Ishikawa (cell line): ENCODE data around the gene TRAF4.

Experiments
- CEBPB ChIP-seq: IDR thresholded peaks from 2 replicates; pipeline ENCODE4 v1.6.1; 2012
- EGR1 ChIP-seq: IDR thresholded peaks from 2 replicates; pipeline ENCODE4 v1.6.1; 2012
- EP300 ChIP-seq: IDR thresholded peaks from 2 replicates; pipeline ENCODE4 v1.6.1; 2012; ENCODE audit warnings: borderline replicate concordance
- FOXM1 ChIP-seq: IDR thresholded peaks from 2 replicates; pipeline ENCODE4 v1.6.1; 2012; ENCODE audit warnings: low read depth, borderline replicate concordance
- MAX ChIP-seq: IDR thresholded peaks from 2 replicates; pipeline ENCODE4 v1.6.1; 2012
- NFIC ChIP-seq: IDR thresholded peaks from 2 replicates; pipeline ENCODE4 v1.6.1; 2012
- RAD21 ChIP-seq: IDR thresholded peaks from 2 replicates; pipeline ENCODE4 v1.6.1; 2012; ENCODE audit warnings: low read depth
- REST ChIP-seq: IDR thresholded peaks from 2 replicates; pipeline ENCODE4 v1.6.1; 2012; ENCODE audit warnings: low read depth, mild to moderate bottlenecking
- TAF1 ChIP-seq: IDR thresholded peaks from 2 replicates; pipeline ENCODE4 v1.6.1; 2012; ENCODE audit warnings: low read depth, mild to moderate bottlenecking
- TCF12 ChIP-seq: IDR thresholded peaks from 2 replicates; pipeline ENCODE4 v1.6.1; 2012; ENCODE audit warnings: low read depth
- TEAD4 ChIP-seq: IDR thresholded peaks from 2 replicates; pipeline ENCODE4 v1.6.1; 2012
- TF ChIP-seq, protein P1 (sequence below): IDR thresholded peaks from 2 replicates; pipeline ENCODE4 v1.6.1; 2012

DNA sequence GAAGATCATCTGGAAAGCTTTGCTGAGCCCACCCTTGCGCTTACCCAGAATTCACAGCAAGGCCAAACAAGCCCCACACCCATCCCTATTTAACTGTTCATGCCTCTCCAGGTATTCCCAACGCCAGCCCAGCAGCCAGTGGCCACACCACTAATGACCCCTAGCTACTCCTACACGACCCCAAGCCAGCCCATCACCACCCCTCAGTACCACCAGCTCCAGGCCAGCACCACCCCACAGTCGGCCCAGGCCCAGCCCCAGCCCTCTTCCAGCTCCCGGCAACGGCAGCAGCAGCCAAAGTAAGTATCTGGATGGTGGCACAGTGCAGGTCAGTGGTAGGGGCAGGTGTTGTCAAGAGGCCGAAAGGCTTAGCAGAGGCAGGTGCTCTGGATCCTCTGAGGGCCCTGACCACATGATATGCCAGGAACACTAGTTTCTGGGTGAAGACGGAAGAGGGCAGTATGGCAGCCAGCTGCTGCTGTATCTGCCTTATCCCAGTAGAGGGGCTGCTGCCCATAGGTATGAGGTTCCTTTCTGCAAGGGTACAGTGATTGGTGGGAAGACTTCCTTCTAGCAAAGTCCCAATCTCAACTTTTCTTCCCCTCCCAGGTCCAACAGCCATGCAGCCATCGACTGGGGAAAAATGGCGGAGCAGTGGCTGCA lies 42.9 kb upstream of the TRAF4 start:
- TF ChIP-seq EP300, result no peak
- TF ChIP-seq, protein P1, sequence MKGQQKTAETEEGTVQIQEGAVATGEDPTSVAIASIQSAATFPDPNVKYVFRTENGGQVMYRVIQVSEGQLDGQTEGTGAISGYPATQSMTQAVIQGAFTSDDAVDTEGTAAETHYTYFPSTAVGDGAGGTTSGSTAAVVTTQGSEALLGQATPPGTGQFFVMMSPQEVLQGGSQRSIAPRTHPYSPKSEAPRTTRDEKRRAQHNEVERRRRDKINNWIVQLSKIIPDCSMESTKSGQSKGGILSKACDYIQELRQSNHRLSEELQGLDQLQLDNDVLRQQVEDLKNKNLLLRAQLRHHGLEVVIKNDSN, result no peak
- TF ChIP-seq MAX, result no peak
- no peak for TF ChIP-seq CEBPB
- TF ChIP-seq RAD21, result no peak
- no peak for TF ChIP-seq TCF12
- TF ChIP-seq NFIC, result no peak
- TF ChIP-seq FOXM1, result no peak
- TF ChIP-seq REST, result no peak
- TF ChIP-seq EGR1, result no peak
- no peak for TF ChIP-seq TAF1
- no peak for TF ChIP-seq TEAD4
